OCI-LY7 (cell line): ENCODE data around the gene PBX1.

Experiments
- CTCF ChIP-seq: fragments of 200-600 bp; sonication (generic); conservative IDR thresholded peaks from 2 replicates; pipeline ENCODE4 v1.5.1; 2014; ENCODE audit warnings: mild to moderate bottlenecking, antibody characterized with exemption, low read length, moderate library complexity, mixed read lengths
- EZH2phosphoT487 ChIP-seq: fragments of 200-600 bp; sonication (generic); IDR thresholded peaks from 2 replicates; pipeline ENCODE4 v1.6.1; 2018; ENCODE audit warnings: low read depth, borderline replicate concordance, mild to moderate bottlenecking, mixed run types, antibody characterized with exemption, low read length, moderate library complexity, mixed read lengths

GRCh38 chr1:164836614-164837018, 277.6 kb downstream of the PBX1 start:
- TF ChIP-seq CTCF (no peak), EZH2phosphoT487 (no peak)
